Subcutaneous abdominal adipose tissue (tissue), 5 donors: ENCODE data around the gene UNC119.
"Not testable (repeated sequence)": the region's sequence is repeated elsewhere in the genome, so short reads cannot be mapped to it uniquely, and the experiment has no call there.

ENCODE experiments used
- H3K27ac ChIP-seq: one replicate; pipeline ENCODE4 v1.7.0; 2013; ENCODE audit warnings: low read depth, mild to moderate bottlenecking, inconsistent platforms, low read length, moderate library complexity
- H3K27me3 ChIP-seq, 5 donors: one replicate each; pipeline ENCODE4 v1.7.0; 2013; ENCODE audit warnings: low read length in 5 of 5, inconsistent platforms in 1 of 5; ENCODE audit not compliant: control insufficient read depth in 5 of 5, insufficient read depth in 4 of 5
- H3K36me3 ChIP-seq, 5 donors: one replicate each; pipeline ENCODE4 v1.7.0; 2013; ENCODE audit warnings: low read length in 5 of 5; ENCODE audit not compliant: control insufficient read depth in 5 of 5, insufficient read depth in 5 of 5
- H3K4me1 ChIP-seq, 5 donors: one replicate each; pipeline ENCODE4 v1.7.0; 2013; ENCODE audit warnings: low read length in 5 of 5, mild to moderate bottlenecking in 3 of 5, moderate library complexity in 1 of 5; ENCODE audit not compliant: control insufficient read depth in 5 of 5, insufficient read depth in 5 of 5
- H3K4me3 ChIP-seq, 5 donors: one replicate each; pipeline ENCODE4 v1.7.0; 2013; ENCODE audit warnings: low read length in 5 of 5, low read depth in 1 of 5
- H3K9ac ChIP-seq, 5 donors: one replicate each; pipeline ENCODE4 v1.7.0; 2013; ENCODE audit warnings: low read length in 5 of 5, mild to moderate bottlenecking in 4 of 5, moderate library complexity in 3 of 5
- H3K9me3 ChIP-seq, 5 donors: one replicate each; pipeline ENCODE4 v1.7.0; 2013; ENCODE audit warnings: low read length in 5 of 5; ENCODE audit not compliant: control insufficient read depth in 5 of 5
- donor health status: healthy.
- donor health status: healthy.
- donor health status: healthy.
- donor health status: healthy.
- donor health status: healthy.

Gene UNC119

DNA sequence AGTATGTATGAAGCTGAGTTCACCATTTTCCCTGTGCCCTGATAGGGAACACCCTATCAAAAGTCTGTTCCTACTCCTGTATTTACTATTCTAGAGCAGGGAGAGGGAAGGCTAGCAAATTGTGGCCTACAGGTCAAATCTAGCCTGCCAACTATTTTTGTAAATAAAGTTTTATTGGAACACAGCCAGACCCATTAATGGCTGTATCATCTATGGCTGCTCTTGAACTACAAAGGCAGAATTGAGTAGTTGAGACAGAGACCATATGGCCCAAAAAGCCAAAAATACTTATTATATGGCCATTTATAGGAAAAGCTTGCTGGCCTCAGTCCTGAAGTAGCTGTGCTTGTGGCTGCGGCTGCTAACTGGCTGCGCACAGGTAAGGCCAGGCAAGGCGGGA is 28.5 kb upstream of the UNC119 start:
- Histone ChIP-seq H3K27me3 (no peaks in the 10 kb centered on the region), H3K9ac (no peak overlapping the region), H3K36me3 (peaks cover 5 to 32% (median 15%) of the 10 kb centered on the region in 5 donors), H3K27ac (no peak overlapping the region), H3K4me3 (no peak overlapping the region), H3K4me1 (peaks cover 0 to 14% (median 12%) of the 10 kb centered on the region in 5 donors), H3K9me3 (no peaks in the 10 kb centered on the region)

- Histone ChIP-seq H3K9me3 (no peaks in the 10 kb centered on the region), H3K4me3 (no peak overlapping the region), H3K27ac (no peak overlapping the region), H3K4me1 (peaks cover 2 to 22% (median 20%) of the 10 kb centered on the region in 5 donors), H3K9ac (no peak overlapping the region), H3K36me3 (peaks cover 4 to 20% (median 7%) of the 10 kb centered on the region in 5 donors), H3K27me3 (no peaks in the 10 kb centered on the region)
Measured at GRCh38 chr17:28579526-28579925, 27.1 kb upstream of the UNC119 start.

DNA sequence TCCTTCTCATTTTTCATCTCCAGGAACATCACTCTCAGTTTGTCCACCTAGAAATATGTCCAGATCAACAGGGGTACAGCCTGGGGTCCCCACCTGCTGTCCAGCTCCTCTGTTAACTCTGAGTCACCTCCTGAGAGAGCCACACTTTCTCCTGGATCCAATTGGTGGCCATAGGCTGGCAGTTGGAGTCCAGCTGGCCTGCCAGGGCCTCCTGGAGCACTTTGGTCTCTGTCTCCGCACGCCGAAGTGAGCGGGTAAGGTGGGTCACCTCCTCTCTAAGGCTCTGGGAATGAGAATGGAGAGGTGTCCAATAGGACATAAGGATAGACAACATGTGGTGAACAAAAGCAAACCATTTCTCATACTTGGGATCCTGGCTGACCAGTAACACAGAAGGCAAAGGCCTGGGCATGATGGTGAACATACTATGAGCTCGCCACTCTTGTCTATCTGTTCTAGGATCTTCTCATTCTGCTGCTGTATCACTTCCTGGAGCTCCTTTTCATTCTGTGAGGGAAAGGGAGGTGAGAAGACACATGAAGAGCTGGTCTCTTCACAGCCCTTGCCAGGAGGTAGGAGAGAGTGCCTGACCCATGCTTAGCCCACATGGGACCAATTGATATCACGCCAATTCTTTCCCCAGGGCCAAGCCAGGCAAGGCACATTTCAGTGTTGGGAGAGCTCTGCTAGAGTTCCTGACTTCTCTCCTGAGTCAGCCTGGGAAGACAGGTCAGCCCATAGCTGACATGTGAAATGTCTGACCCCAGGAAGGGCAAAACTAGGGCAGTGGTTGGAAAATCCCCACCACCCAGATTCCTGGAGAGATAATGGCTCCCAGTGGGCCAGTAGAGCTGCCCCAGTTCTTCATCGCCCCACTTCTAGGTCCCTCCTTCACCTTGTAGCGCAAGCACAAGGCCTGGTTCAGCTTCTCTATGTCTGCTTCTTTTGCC is 26.1 kb upstream of the UNC119 start:
- Histone ChIP-seq H3K4me3 (no peak overlapping the region), H3K27ac (no peak overlapping the region), H3K9me3 (no peaks in the 10 kb centered on the region), H3K4me1 (peaks cover 2 to 22% (median 20%) of the 10 kb centered on the region in 5 donors), H3K27me3 (no peaks in the 10 kb centered on the region), H3K36me3 (peaks cover 0 to 14% (median 4%) of the 10 kb centered on the region in 5 donors), H3K9ac (no peak overlapping the region)

DNA sequence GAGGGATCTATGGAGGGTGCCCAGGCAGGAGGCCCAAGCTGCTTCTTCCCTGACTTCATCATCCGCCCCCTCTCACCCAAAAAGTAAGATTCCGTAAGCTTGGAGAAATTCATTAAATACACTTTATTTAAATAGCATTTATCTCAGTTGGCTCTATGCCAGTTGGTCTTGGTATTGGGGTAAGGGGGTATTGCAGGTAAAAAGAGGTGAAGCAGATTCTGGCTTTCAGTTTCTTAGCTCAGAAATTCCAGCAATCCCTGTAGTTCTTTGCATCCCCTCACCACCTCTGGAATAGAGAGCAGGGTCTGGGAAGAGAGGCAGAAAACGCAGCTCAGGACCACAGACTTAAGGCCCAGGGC is 25.0 kb upstream of the UNC119 start:
- Histone ChIP-seq H3K27ac (no peak overlapping the region), H3K27me3 (no peaks in the 10 kb centered on the region), H3K9me3 (no peaks in the 10 kb centered on the region), H3K4me3 (peak overlapping the region in 2 of 5 donors; percentile 43 to 54), H3K9ac (no peak overlapping the region), H3K4me1 (peaks cover 2 to 26% (median 25%) of the 10 kb centered on the region in 5 donors), H3K36me3 (peaks cover 0 to 12% (median 0%) of the 10 kb centered on the region in 5 donors)

- Histone ChIP-seq H3K9me3 (no peaks in the 10 kb centered on the region), H3K9ac (peak within 1 kb of the TSS in 2 of 5 donors; percentile 20 to 21), H3K4me3 (peak within 1 kb of the TSS; percentile 43 to 58 (median 52)), H3K4me1 (peaks cover 5 to 31% (median 30%) of the 10 kb centered on the region in 5 donors), H3K36me3 (peaks cover 0 to 12% (median 0%) of the 10 kb centered on the region in 5 donors), H3K27me3 (no peaks in the 10 kb centered on the region), H3K27ac (no peak within 1 kb of the TSS)
Measured at GRCh38 chr17:28576758-28577465, 24.5 kb upstream of the UNC119 start, which contains the start of gene ALDOC. Gene ALDOC, minus strand, starts transcription at chr17:28576895. Its CDS starts 1,363 bp downstream, at chr17:28575532.

- Histone ChIP-seq H3K4me3 (peak overlapping the region in 1 of 5 donors; percentile 17), H3K36me3 (peaks cover 0 to 12% (median 0%) of the 10 kb centered on the region in 5 donors), H3K4me1 (peaks cover 5 to 36% (median 33%) of the 10 kb centered on the region in 5 donors)
- H3K9me3 ChIP-seq, H3K9ac ChIP-seq, H3K27ac ChIP-seq, H3K27me3 ChIP-seq: not testable (repeated sequence)
Measured at GRCh38 chr17:28576016-28576415, 23.6 kb upstream of the UNC119 start.

DNA sequence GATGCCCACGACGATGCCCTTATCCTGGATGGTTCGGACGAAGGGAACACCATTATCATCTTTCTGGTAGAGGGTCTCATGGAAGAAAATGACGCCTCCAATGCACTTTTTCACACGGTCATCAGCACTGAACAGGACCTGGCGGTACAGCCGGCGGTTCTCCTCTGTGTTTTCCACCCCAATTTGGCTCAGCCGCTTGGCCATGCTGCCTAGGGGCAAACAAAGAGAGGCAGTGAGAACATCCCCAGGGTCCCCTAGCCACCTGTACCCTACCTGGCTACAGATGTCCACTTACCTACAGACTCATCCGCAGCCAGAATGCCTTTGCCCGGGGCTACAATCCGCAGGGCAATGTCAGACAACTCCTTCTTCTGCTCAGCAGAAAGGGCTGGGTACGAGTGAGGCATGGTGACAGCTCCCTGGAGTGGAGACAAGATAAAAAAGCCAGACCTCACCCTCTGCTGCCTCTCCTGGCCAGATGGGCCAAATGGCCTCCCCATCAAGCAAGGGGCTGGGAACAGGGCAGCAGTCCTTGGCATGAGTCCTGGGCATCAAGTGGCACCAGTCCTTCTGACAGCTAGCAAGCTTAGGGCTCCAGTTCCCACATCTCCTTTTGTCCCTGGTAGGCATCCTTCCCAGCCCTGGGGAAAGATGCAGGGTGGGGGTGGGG is 22.8 kb upstream of the UNC119 start:
- Histone ChIP-seq H3K27me3 (no peaks in the 10 kb centered on the region), H3K4me3 (no peak overlapping the region), H3K4me1 (peaks cover 7 to 43% (median 41%) of the 10 kb centered on the region in 5 donors), H3K9ac (no peak overlapping the region), H3K27ac (no peak overlapping the region), H3K9me3 (no peaks in the 10 kb centered on the region), H3K36me3 (peaks cover 0 to 12% (median 0%) of the 10 kb centered on the region in 5 donors)

DNA sequence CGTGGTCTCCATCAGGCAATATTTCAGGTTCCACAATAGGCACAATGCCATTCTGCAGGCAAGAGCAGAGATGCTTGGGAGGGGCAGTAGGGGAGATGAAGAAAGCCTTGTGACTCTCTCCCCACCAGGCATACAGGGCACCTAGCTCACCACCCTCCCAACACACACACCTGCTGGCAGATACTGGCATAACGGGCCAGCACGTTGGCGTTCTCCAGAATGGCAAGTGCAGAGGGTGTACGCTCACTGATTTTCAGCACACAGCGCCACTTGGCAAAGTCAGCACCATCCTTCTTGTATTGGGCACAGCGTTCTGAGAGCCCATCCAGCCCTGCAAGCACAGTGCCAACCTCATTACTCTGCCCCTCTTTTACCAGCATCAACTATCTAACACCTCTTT is 22.1 kb upstream of the UNC119 start:
- H3K4me1 ChIP-seq, result peaks cover 7 to 51% (median 46%) of the 10 kb centered on the region in 5 donors
- no peak overlapping the region for H3K27ac ChIP-seq
- no peaks in the 10 kb centered on the region for H3K27me3 ChIP-seq
- H3K9me3 ChIP-seq, result no peaks in the 10 kb centered on the region
- H3K9ac ChIP-seq, result no peak overlapping the region
- H3K36me3 ChIP-seq, result peaks cover 0 to 12% (median 0%) of the 10 kb centered on the region in 5 donors
- H3K4me3 ChIP-seq, result no peak overlapping the region

DNA sequence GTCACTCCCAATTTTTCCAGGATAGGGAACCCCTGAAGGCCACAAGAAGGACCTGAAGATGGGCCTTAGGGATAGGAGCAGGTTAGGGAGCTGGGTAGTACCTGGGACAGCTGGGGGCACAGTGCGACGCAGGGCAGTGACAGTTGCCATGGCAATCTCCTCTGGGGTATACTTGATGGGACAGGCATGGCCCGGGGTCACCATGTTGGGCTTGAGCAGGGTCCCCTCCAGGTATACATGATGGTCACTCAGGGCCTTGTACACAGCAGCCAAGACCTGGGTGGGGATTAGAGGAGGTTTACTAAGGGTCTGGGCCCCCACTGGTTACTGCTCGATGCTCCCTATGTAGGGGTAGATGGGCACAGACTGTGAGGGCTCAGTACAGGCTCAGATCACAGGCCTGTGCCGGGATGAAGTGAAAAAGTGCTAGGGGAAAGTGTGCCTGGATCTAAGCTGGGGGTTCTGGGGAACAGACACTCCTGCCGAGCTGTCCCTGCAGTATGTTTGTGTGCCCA is 21.6 kb upstream of the UNC119 start:
- Histone ChIP-seq H3K36me3 (peaks cover 0 to 10% (median 0%) of the 10 kb centered on the region in 5 donors), H3K27me3 (no peaks in the 10 kb centered on the region), H3K9ac (no peak overlapping the region), H3K27ac (no peak overlapping the region), H3K9me3 (no peaks in the 10 kb centered on the region), H3K4me3 (no peak overlapping the region), H3K4me1 (peaks cover 7 to 54% (median 48%) of the 10 kb centered on the region in 5 donors)
